SK-N-SH treated with all-trans-retinoic acid at 6 μM for 48 hours (cell line): Measurements from ENCODE around the gene KRTAP22-1.

Experiments used
- ARNTL ChIP-seq: fragments of 450-650 bp; formaldehyde crosslinking; IDR thresholded peaks from 2 replicates; pipeline ENCODE4 v1.5.0; 2020; ENCODE audit warnings: low read depth, mild to moderate bottlenecking, moderate library complexity, borderline replicate concordance
- CSDC2 ChIP-seq: fragments of 250-450 bp; sonication (Bioruptor Pico); IDR thresholded peaks from 2 replicates; pipeline ENCODE4 v1.5.0; 2020; ENCODE audit warnings: mild to moderate bottlenecking, moderate library complexity
- ESRRG ChIP-seq: fragments of 250-450 bp; sonication (Bioruptor Pico); IDR thresholded peaks from 2 replicates; pipeline ENCODE4 v1.6.1; 2021; ENCODE audit warnings: mild to moderate bottlenecking
- OSR1 ChIP-seq: fragments of 250-450 bp; sonication (Bioruptor Pico); IDR thresholded peaks from 2 replicates; pipeline ENCODE4 v1.8.0; 2022; ENCODE audit warnings: moderate library complexity, mild to moderate bottlenecking, inconsistent platforms
- PATZ1 ChIP-seq: fragments of 250-450 bp; sonication (Bioruptor Pico); IDR thresholded peaks from 2 replicates; pipeline ENCODE4 v1.8.0; 2020; ENCODE audit warnings: mild to moderate bottlenecking, moderate library complexity, borderline replicate concordance
- TOX ChIP-seq: fragments of 250-450 bp; sonication (Bioruptor Pico); IDR thresholded peaks from 2 replicates; pipeline ENCODE4 v1.8.0; 2021; ENCODE audit warnings: mild to moderate bottlenecking, moderate library complexity, borderline replicate concordance
- ZC3H10 ChIP-seq: fragments of 250-450 bp; sonication (Bioruptor Pico); IDR thresholded peaks from 2 replicates; pipeline ENCODE4 v1.5.1; 2021; ENCODE audit warnings: mild to moderate bottlenecking, moderate library complexity
- ZFP3 ChIP-seq: fragments of 250-450 bp; sonication (Bioruptor Pico); IDR thresholded peaks from 2 replicates; pipeline ENCODE4 v1.5.0; 2020; ENCODE audit warnings: mild to moderate bottlenecking, moderate library complexity
- ZFP30 ChIP-seq: fragments of 450-650 bp; formaldehyde crosslinking; IDR thresholded peaks from 2 replicates; pipeline ENCODE4 v1.5.0; 2022; ENCODE audit warnings: mild to moderate bottlenecking, moderate library complexity
- ZNF565 ChIP-seq: fragments of 450-650 bp; formaldehyde crosslinking; conservative IDR thresholded peaks from 2 replicates; pipeline ENCODE4 v1.5.0; 2020; ENCODE audit warnings: low read depth, mild to moderate bottlenecking, moderate library complexity
- ZNF8 ChIP-seq: fragments of 450-650 bp; formaldehyde crosslinking; IDR thresholded peaks from 2 replicates; pipeline ENCODE4 v1.5.0; 2020; ENCODE audit warnings: mild to moderate bottlenecking, moderate library complexity
- TF ChIP-seq, protein P1 (sequence below): fragments of 250-450 bp; sonication (Bioruptor Pico); IDR thresholded peaks from 2 replicates; pipeline ENCODE4 v1.5.0; 2020; ENCODE audit warnings: mild to moderate bottlenecking, moderate library complexity

- TF ChIP-seq OSR1 (CRISPR knock-in tag), result no peak
- TF ChIP-seq ZFP3 (CRISPR knock-in tag), result no peak
- no peak for TF ChIP-seq CSDC2
- TF ChIP-seq, protein P1, sequence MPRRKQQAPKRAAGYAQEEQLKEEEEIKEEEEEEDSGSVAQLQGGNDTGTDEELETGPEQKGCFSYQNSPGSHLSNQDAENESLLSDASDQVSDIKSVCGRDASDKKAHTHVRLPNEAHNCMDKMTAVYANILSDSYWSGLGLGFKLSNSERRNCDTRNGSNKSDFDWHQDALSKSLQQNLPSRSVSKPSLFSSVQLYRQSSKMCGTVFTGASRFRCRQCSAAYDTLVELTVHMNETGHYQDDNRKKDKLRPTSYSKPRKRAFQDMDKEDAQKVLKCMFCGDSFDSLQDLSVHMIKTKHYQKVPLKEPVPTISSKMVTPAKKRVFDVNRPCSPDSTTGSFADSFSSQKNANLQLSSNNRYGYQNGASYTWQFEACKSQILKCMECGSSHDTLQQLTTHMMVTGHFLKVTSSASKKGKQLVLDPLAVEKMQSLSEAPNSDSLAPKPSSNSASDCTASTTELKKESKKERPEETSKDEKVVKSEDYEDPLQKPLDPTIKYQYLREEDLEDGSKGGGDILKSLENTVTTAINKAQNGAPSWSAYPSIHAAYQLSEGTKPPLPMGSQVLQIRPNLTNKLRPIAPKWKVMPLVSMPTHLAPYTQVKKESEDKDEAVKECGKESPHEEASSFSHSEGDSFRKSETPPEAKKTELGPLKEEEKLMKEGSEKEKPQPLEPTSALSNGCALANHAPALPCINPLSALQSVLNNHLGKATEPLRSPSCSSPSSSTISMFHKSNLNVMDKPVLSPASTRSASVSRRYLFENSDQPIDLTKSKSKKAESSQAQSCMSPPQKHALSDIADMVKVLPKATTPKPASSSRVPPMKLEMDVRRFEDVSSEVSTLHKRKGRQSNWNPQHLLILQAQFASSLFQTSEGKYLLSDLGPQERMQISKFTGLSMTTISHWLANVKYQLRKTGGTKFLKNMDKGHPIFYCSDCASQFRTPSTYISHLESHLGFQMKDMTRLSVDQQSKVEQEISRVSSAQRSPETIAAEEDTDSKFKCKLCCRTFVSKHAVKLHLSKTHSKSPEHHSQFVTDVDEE (CRISPR knock-in tag), result no peak
- no peak for TF ChIP-seq ZNF8 (CRISPR knock-in tag)
- no peak for TF ChIP-seq PATZ1 (CRISPR knock-in tag)
- TF ChIP-seq ZC3H10 (CRISPR knock-in tag), result no peak
- no peak for TF ChIP-seq ZFP30 (CRISPR knock-in tag)
- no peak for TF ChIP-seq ZNF565 (CRISPR knock-in tag)
- no peak for TF ChIP-seq TOX
- TF ChIP-seq ESRRG (CRISPR knock-in tag), result no peak
- no peak for TF ChIP-seq ARNTL
These were observed 27.2 kb downstream of the KRTAP22-1 start for GRCh38 chr21:30628109-30628508.
